GM23338 (cell line): ENCODE results near the gene LRRC17.
"Not testable (repeated sequence)": the region's sequence is repeated elsewhere in the genome, so short reads cannot be mapped to it uniquely, and the experiment has no call there.

Experiments used
- CTCF ChIP-seq, 2 experiments: fragments of 200-600 bp in 1 of 2; sonication (generic) in 1 of 2; conservative IDR thresholded peaks; 2 replicates each; pipeline versions ENCODE4 v1.5.1 to v1.6.1; 2016 to 2017; ENCODE audit warnings: antibody characterized with exemption in 2 of 2, low read depth in 2 of 2, mild to moderate bottlenecking in 2 of 2, moderate library complexity in 1 of 2
- POLR2AphosphoS5 ChIP-seq: IDR thresholded peaks from 2 replicates; pipeline ENCODE4 v1.6.1; 2016; ENCODE audit warnings: antibody characterized with exemption, low read depth
- REST ChIP-seq: IDR thresholded peaks from one replicate; pipeline ENCODE4 v1.6.1; 2018; ENCODE audit warnings: antibody characterized with exemption; ENCODE audit not compliant: unreplicated experiment
- ZNF331 ChIP-seq: fragments of 250-450 bp; sonication (Bioruptor Pico); IDR thresholded peaks from 2 replicates; pipeline ENCODE4 v1.5.0; 2020; ENCODE audit warnings: low read depth, mild to moderate bottlenecking, moderate library complexity

GRCh38 chr7:102958004-102958403 is 45.2 kb downstream of the LRRC17 start:
- not testable (repeated sequence) for TF ChIP-seq CTCF (conservative IDR thresholded peaks at IDR 0.05; ENCODE audit: low read depth in 2 of 2); POLR2AphosphoS5; REST; ZNF331 (CRISPR knock-in tag)
